HUES64 (cell line): Measurements from ENCODE around the gene UNC13B.

ENCODE experiments used
- H3K27ac ChIP-seq: 2 replicates; pipeline ENCODE4 v1.7.0; 2013; ENCODE audit warnings: low read depth, low read length, inconsistent platforms
- H3K27me3 ChIP-seq: 2 replicates; pipeline ENCODE4 v1.6.1; 2013; ENCODE audit warnings: mild to moderate bottlenecking, low read length; ENCODE audit not compliant: insufficient read depth
- H3K36me3 ChIP-seq: 2 replicates; pipeline ENCODE4 v1.6.1; 2013; ENCODE audit warnings: mild to moderate bottlenecking, low read length; ENCODE audit not compliant: insufficient read depth
- H3K4me1 ChIP-seq: 2 replicates; pipeline ENCODE4 v1.6.1; 2013; ENCODE audit warnings: mild to moderate bottlenecking, low read length, moderate library complexity; ENCODE audit not compliant: insufficient read depth
- H3K4me3 ChIP-seq: 2 replicates; pipeline ENCODE4 v1.5.1; 2013; ENCODE audit warnings: mild to moderate bottlenecking, low read length, moderate library complexity
- H3K9ac ChIP-seq: 2 replicates; pipeline ENCODE4 v1.6.1; 2013; ENCODE audit warnings: mild to moderate bottlenecking, low read depth, low read length
- H3K9me3 ChIP-seq: 2 replicates; pipeline ENCODE4 v1.6.1; 2013; ENCODE audit warnings: low read depth, low read length; ENCODE audit not compliant: insufficient read depth
- WGBS: fragments of 150-250, 120-280 bp; methylation state at CpG from one replicate; pipeline ENCODE4 v1.1.7; 2013; ENCODE audit warnings: missing lambda C conversion rate; 5-methylcytosine and 5-hydroxymethylcytosine counted together

Gene UNC13B

GRCh38 chr9:35258660-35259474, 97.1 kb downstream of the UNC13B start:
- no peak overlapping the region for H3K4me3 ChIP-seq
- no peaks in the 10 kb centered on the region for H3K27me3 ChIP-seq
- no peaks in the 10 kb centered on the region for H3K4me1 ChIP-seq
- H3K27ac ChIP-seq = no peak overlapping the region
- no peaks in the 10 kb centered on the region for H3K9me3 ChIP-seq
- WGBS = 58% methylated on average over 3 of the region's 5 CpGs
- H3K9ac ChIP-seq = no peak overlapping the region
- H3K36me3 ChIP-seq = no peaks in the 10 kb centered on the region

GRCh38 chr9:35260186-35260585, 98.4 kb downstream of the UNC13B start:
- Histone ChIP-seq H3K27ac (no peak overlapping the region), H3K9ac (no peak overlapping the region), H3K36me3 (no peaks in the 10 kb centered on the region), H3K4me3 (no peak overlapping the region), H3K4me1 (no peaks in the 10 kb centered on the region), H3K9me3 (no peaks in the 10 kb centered on the region), H3K27me3 (no peaks in the 10 kb centered on the region)
- 100% methylated on average over 1 of the region's 1 CpG for WGBS

GRCh38 chr9:35262064-35262463, 100.3 kb downstream of the UNC13B start:
- Histone ChIP-seq H3K4me1 (no peaks in the 10 kb centered on the region), H3K27ac (no peak overlapping the region), H3K36me3 (no peaks in the 10 kb centered on the region), H3K9me3 (no peaks in the 10 kb centered on the region), H3K27me3 (no peaks in the 10 kb centered on the region), H3K9ac (no peak overlapping the region), H3K4me3 (no peak overlapping the region)
- 91% methylated on average over 2 of the region's 2 CpGs for WGBS

- Histone ChIP-seq H3K4me3 (no peak overlapping the region), H3K27ac (no peak overlapping the region), H3K36me3 (no peaks in the 10 kb centered on the region), H3K27me3 (no peaks in the 10 kb centered on the region), H3K9me3 (no peaks in the 10 kb centered on the region), H3K4me1 (no peaks in the 10 kb centered on the region), H3K9ac (no peak overlapping the region)
Observed at GRCh38 chr9:35267710-35268109, 105.9 kb downstream of the UNC13B start.

- no peak overlapping the region for H3K9ac ChIP-seq
- no peaks in the 10 kb centered on the region for H3K4me1 ChIP-seq
- no peak overlapping the region for H3K4me3 ChIP-seq
- H3K27me3 ChIP-seq = no peaks in the 10 kb centered on the region
- no peak overlapping the region for H3K27ac ChIP-seq
- H3K36me3 ChIP-seq = no peaks in the 10 kb centered on the region
- WGBS = 91% methylated on average over 1 of the region's 1 CpG
- H3K9me3 ChIP-seq = no peaks in the 10 kb centered on the region
Observed at GRCh38 chr9:35269919-35270318, 108.1 kb downstream of the UNC13B start.

GRCh38 chr9:35271637-35272036, 109.8 kb downstream of the UNC13B start:
- H3K27ac ChIP-seq = no peak overlapping the region
- H3K4me1 ChIP-seq = no peaks in the 10 kb centered on the region
- H3K9me3 ChIP-seq = no peaks in the 10 kb centered on the region
- 50% methylated on average over 2 of the region's 2 CpGs for WGBS
- H3K27me3 ChIP-seq = no peaks in the 10 kb centered on the region
- no peaks in the 10 kb centered on the region for H3K36me3 ChIP-seq
- no peak overlapping the region for H3K9ac ChIP-seq
- H3K4me3 ChIP-seq = no peak overlapping the region

GRCh38 chr9:35272989-35273388, 111.2 kb downstream of the UNC13B start:
- Histone ChIP-seq H3K4me1 (no peaks in the 10 kb centered on the region), H3K4me3 (no peak overlapping the region), H3K27ac (no peak overlapping the region), H3K36me3 (no peaks in the 10 kb centered on the region), H3K9ac (no peak overlapping the region), H3K27me3 (no peaks in the 10 kb centered on the region), H3K9me3 (no peaks in the 10 kb centered on the region)
- WGBS = no CpG with 5 or more reads among the region's 2 CpGs

- no peak overlapping the region for H3K9ac ChIP-seq
- no peak overlapping the region for H3K4me3 ChIP-seq
- H3K4me1 ChIP-seq = no peaks in the 10 kb centered on the region
- H3K27me3 ChIP-seq = no peaks in the 10 kb centered on the region
- 95% methylated on average over 5 of the region's 5 CpGs for WGBS
- H3K27ac ChIP-seq = no peak overlapping the region
- no peaks in the 10 kb centered on the region for H3K9me3 ChIP-seq
- H3K36me3 ChIP-seq = no peaks in the 10 kb centered on the region
Observed at GRCh38 chr9:35273591-35273990, 111.8 kb downstream of the UNC13B start.

- Histone ChIP-seq H3K4me1 (no peaks in the 10 kb centered on the region), H3K27ac (no peak overlapping the region), H3K9ac (no peak overlapping the region), H3K9me3 (no peaks in the 10 kb centered on the region), H3K27me3 (no peaks in the 10 kb centered on the region), H3K36me3 (no peaks in the 10 kb centered on the region), H3K4me3 (no peak overlapping the region)
- 100% methylated on average over 1 of the region's 2 CpGs for WGBS
Observed at GRCh38 chr9:35274993-35275392, 113.2 kb downstream of the UNC13B start.

GRCh38 chr9:35277171-35277520, 115.3 kb downstream of the UNC13B start:
- Histone ChIP-seq H3K9me3 (no peaks in the 10 kb centered on the region), H3K4me3 (no peak overlapping the region), H3K4me1 (no peaks in the 10 kb centered on the region), H3K9ac (no peak overlapping the region), H3K27ac (no peak overlapping the region), H3K36me3 (no peaks in the 10 kb centered on the region), H3K27me3 (no peaks in the 10 kb centered on the region)
- WGBS = 89% methylated on average over 1 of the region's 1 CpG

- Histone ChIP-seq H3K9ac (no peak overlapping the region), H3K4me3 (no peak overlapping the region), H3K27ac (no peak overlapping the region), H3K9me3 (no peaks in the 10 kb centered on the region), H3K36me3 (no peaks in the 10 kb centered on the region), H3K27me3 (no peaks in the 10 kb centered on the region), H3K4me1 (no peaks in the 10 kb centered on the region)
- WGBS = 90% methylated on average over 4 of the region's 7 CpGs
Observed at GRCh38 chr9:35277628-35278359, 116.0 kb downstream of the UNC13B start.
